Breast epithelium (tissue), 4 donors: Measurements from ENCODE around the gene PXYLP1. TPM values are rescaled to one million over a fixed set of nuclear protein-coding genes. Genes with fewer than 3 reads are reported as not detected.

ENCODE experiments used
- DNase-seq, 2 donors: peaks; one replicate each; pipeline ENCODE4 v3.0.0-alpha.2; 2019; ENCODE audit warnings: low spot score in 2 of 2
- H3K27ac ChIP-seq, 2 donors: fragments of 200-600 bp; sonication (generic) in 1 of 2; one replicate each; pipeline ENCODE4 v1.5.1; 2016 to 2019; ENCODE audit warnings: mild to moderate bottlenecking in 1 of 2
- H3K27me3 ChIP-seq, 2 donors: fragments of 200-600 bp; sonication (generic) in 1 of 2; one replicate each; pipeline versions ENCODE4 v1.5.1 to v1.6.0; 2017 to 2019; ENCODE audit warnings: control low read depth in 1 of 2, mild to moderate bottlenecking in 1 of 2
- H3K36me3 ChIP-seq: fragments of 200-600 bp; one replicate; pipeline ENCODE4 v1.5.1; 2019
- H3K4me1 ChIP-seq, 2 donors: fragments of 200-600 bp; sonication (generic); one replicate each; pipeline ENCODE4 v1.5.1; 2016 to 2019; ENCODE audit warnings: control low read depth in 1 of 2
- H3K4me3 ChIP-seq, 3 donors: fragments of 200-600 bp; sonication (generic); 1 replicate in 2 of 3; 2 replicates in 1 of 3; pipeline ENCODE4 v1.5.1; 2016 to 2019; ENCODE audit warnings: mild to moderate bottlenecking in 3 of 3, moderate library complexity in 2 of 3
- H3K9me3 ChIP-seq, 2 donors: fragments of 200-600 bp; sonication (generic) in 1 of 2; one replicate each; pipeline ENCODE4 v1.5.1; 2016 to 2019; ENCODE audit warnings: control low read depth in 1 of 2
- CTCF ChIP-seq, 3 donors: fragments of 450-650 bp; IDR thresholded peaks; one replicate each; pipeline ENCODE4 v1.5.1; 2016 to 2017; ENCODE audit warnings: antibody characterized with exemption in 3 of 3, mild to moderate bottlenecking in 3 of 3, moderate library complexity in 3 of 3
- POLR2A ChIP-seq: fragments of 450-650 bp; IDR thresholded peaks from one replicate; pipeline ENCODE4 v1.6.1; 2016; ENCODE audit warnings: antibody characterized with exemption, mild to moderate bottlenecking, moderate library complexity
- POLR2AphosphoS5 ChIP-seq, 3 donors: sonication (generic); formaldehyde crosslinking; IDR thresholded peaks; one replicate each; pipeline ENCODE4 v1.6.1; 2017; ENCODE audit warnings: antibody characterized with exemption in 3 of 3
- intact Hi-C: fragments of 100-400 bp; cut with DNase I; formaldehyde crosslinking; loops from one replicate; pipeline ENCODE4 v1.15.1; 2023; ENCODE audit warnings: low total_unique reads
- total RNA-seq, 3 donors: library from RNA; depleted of rRNA; stranded (reverse); fragments of >200 nt; gene quantifications; one replicate each; pipeline ENCODE4 v1.1.0, GENCODE V29; 2016

The PXYLP1 gene
- total RNA-seq, 3 donors from 2014 or later, result 10.7 to 20.8 (median 19.0) TPM

GRCh38 chr3:141323936-141324704 lies 92.5 kb downstream of the PXYLP1 start:
- no peak for TF ChIP-seq CTCF (IDR thresholded peaks at IDR 0.05)
- TF ChIP-seq POLR2A, result no peak
- no peak for TF ChIP-seq POLR2AphosphoS5 (IDR thresholded peaks at IDR 0.05)
- no peak for DNase-seq
- no peaks in the 10 kb centered on the region for H3K36me3 ChIP-seq
- no peaks in the 10 kb centered on the region for H3K4me1 ChIP-seq
- intact Hi-C loops, result no loop called here
- no peaks in the 10 kb centered on the region for H3K9me3 ChIP-seq
- no peak overlapping the region for H3K4me3 ChIP-seq
- no peak overlapping the region for H3K27ac ChIP-seq
- H3K27me3 ChIP-seq, result no peaks in the 10 kb centered on the region

DNA sequence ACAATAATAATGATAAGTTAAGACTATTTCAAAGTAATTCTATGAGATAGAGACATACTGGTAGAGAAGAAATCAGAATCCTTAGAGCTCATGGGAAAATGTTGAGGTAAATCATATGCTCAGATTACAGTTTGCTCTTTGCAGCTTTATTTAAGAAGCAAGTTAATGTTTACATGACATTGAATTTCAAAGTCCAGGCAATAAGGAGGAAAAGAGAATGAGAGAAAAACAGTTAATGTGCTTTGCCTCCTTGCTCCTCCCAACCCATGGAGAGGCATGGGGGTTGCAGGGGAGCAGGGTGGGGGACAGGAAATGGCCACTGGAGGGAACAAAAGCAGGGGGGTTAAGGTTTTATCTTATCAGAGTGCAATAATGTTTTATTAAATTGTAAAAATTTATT lies 94.5 kb downstream of the PXYLP1 start:
- no peak overlapping the region for H3K27ac ChIP-seq
- no peaks in the 10 kb centered on the region for H3K4me1 ChIP-seq
- DNase-seq, result no peak
- H3K4me3 ChIP-seq, result no peak overlapping the region
- no peaks in the 10 kb centered on the region for H3K36me3 ChIP-seq
- no peaks in the 10 kb centered on the region for H3K9me3 ChIP-seq
- intact Hi-C loops, result no loop called here
- TF ChIP-seq POLR2AphosphoS5 (IDR thresholded peaks at IDR 0.05) (no peak), CTCF (IDR thresholded peaks at IDR 0.05) (no peak), POLR2A (no peak)
- no peaks in the 10 kb centered on the region for H3K27me3 ChIP-seq

- intact Hi-C loops, result no loop called here
- TF ChIP-seq CTCF (IDR thresholded peaks at IDR 0.05), result no peak
- no peak for TF ChIP-seq POLR2A
- no peak for TF ChIP-seq POLR2AphosphoS5 (IDR thresholded peaks at IDR 0.05)
- H3K9me3 ChIP-seq, result no peaks in the 10 kb centered on the region
- DNase-seq, result no peak
- H3K4me3 ChIP-seq, result no peak overlapping the region
- no peak overlapping the region for H3K27ac ChIP-seq
- no peaks in the 10 kb centered on the region for H3K36me3 ChIP-seq
- H3K27me3 ChIP-seq, result no peaks in the 10 kb centered on the region
- no peaks in the 10 kb centered on the region for H3K4me1 ChIP-seq
Measured at GRCh38 chr3:141326626-141327025, 95.0 kb downstream of the PXYLP1 start.

GRCh38 chr3:141328286-141329166 lies 96.9 kb downstream of the PXYLP1 start:
- Histone ChIP-seq H3K4me3 (no peak overlapping the region), H3K4me1 (no peaks in the 10 kb centered on the region), H3K9me3 (no peaks in the 10 kb centered on the region), H3K27ac (no peak overlapping the region), H3K36me3 (no peaks in the 10 kb centered on the region), H3K27me3 (no peaks in the 10 kb centered on the region)
- DNase-seq, result no peak
- TF ChIP-seq CTCF (IDR thresholded peaks at IDR 0.05), result no peak
- TF ChIP-seq POLR2AphosphoS5 (IDR thresholded peaks at IDR 0.05), result no peak
- TF ChIP-seq POLR2A, result no peak
- intact Hi-C loops, result no loop called here

- no peaks in the 10 kb centered on the region for H3K36me3 ChIP-seq
- H3K27me3 ChIP-seq, result no peaks in the 10 kb centered on the region
- no peaks in the 10 kb centered on the region for H3K9me3 ChIP-seq
- intact Hi-C loops, result no loop called here
- no peak overlapping the region for H3K4me3 ChIP-seq
- H3K27ac ChIP-seq, result no peak overlapping the region
- DNase-seq, result no peak
- TF ChIP-seq POLR2AphosphoS5 (IDR thresholded peaks at IDR 0.05), result no peak
- no peaks in the 10 kb centered on the region for H3K4me1 ChIP-seq
Measured at GRCh38 chr3:141330235-141330634, 98.6 kb downstream of the PXYLP1 start.
